NCI-H2227 (cell line): ENCODE measurements around the gene DAGLB.

Experiments
- DNase-seq: peaks from one replicate; lab custom pipeline; 2025; ENCODE audit not compliant: unreplicated experiment; lab: John Stamatoyannopoulos, UW

The DAGLB gene

GRCh38 chr7:6376820-6377219 is 70.9 kb downstream of the DAGLB start:
- DNase-seq = peak; percentile 11

GRCh38 chr7:6375348-6376101 is 72.2 kb downstream of the DAGLB start:
- peak; percentile 12 for DNase-seq

GRCh38 chr7:6367701-6368211 is 80.0 kb downstream of the DAGLB start:
- DNase-seq = no peak

- DNase-seq = no peak
Measured at GRCh38 chr7:6365451-6365850, 82.3 kb downstream of the DAGLB start.

GRCh38 chr7:6360841-6361240 is 86.9 kb downstream of the DAGLB start:
- no peak for DNase-seq

GRCh38 chr7:6359734-6360133 is 88.0 kb downstream of the DAGLB start:
- no peak for DNase-seq
